HT1080 (cell line): ENCODE measurements around the gene KIF3B. TPM values are rescaled to one million over a fixed set of nuclear protein-coding genes. Genes with fewer than 3 reads are reported as not detected.

Experiments used
- DNase-seq: peaks from one replicate; pipeline ENCODE4 v3.0.0-alpha.2; 2015; ENCODE audit warnings: low read depth
- polyA plus RNA-seq, 2 experiments: library from polyadenylated mRNA; depleted of rRNA; stranded (reverse); fragments of >200 nt; gene quantifications; 2 replicates each; pipeline ENCODE4 v1.2.3, GENCODE V29; 2015
- total RNA-seq: library from RNA; depleted of rRNA; stranded (reverse); fragments of >200 nt; shearing (Covaris generic); gene quantifications from 2 replicates; pipeline ENCODE4 v1.2.3, GENCODE V29; 2014; rRNA removed

The KIF3B gene
- total RNA-seq, result 15.1 and 17.1 TPM in 2 replicates
- polyA plus RNA-seq (2015; cell fraction: cytosol; rRNA removed), result 20.1 and 27.1 TPM in 2 replicates
- polyA plus RNA-seq (2015; cell fraction: nucleus; rRNA removed), result 12.1 and 12.4 TPM in 2 replicates

GRCh38 chr20:32277361-32278198, at the start of gene KIF3B:
TSS of gene KIF3B (plus strand) at chr20:32277651. CDS start at chr20:32309778, 32,127 bp downstream.
- DNase-seq, result peak; percentile 79

GRCh38 chr20:32227744-32228688, 49.4 kb upstream of the KIF3B start:
- DNase-seq, result no peak

- DNase-seq, result no peak
Observed at GRCh38 chr20:32229251-32229747, 48.2 kb upstream of the KIF3B start.

- no peak for DNase-seq
Observed at GRCh38 chr20:32230707-32231106, 46.7 kb upstream of the KIF3B start.

GRCh38 chr20:32231245-32231644, 46.2 kb upstream of the KIF3B start:
- DNase-seq, result no peak

- no peak for DNase-seq
Observed at GRCh38 chr20:32231847-32232246, 45.6 kb upstream of the KIF3B start.

- DNase-seq, result no peak
Observed at GRCh38 chr20:32232326-32232886, 45.0 kb upstream of the KIF3B start.

GRCh38 chr20:32233286-32233685, 44.2 kb upstream of the KIF3B start:
- DNase-seq, result no peak

GRCh38 chr20:32234135-32234808, 43.2 kb upstream of the KIF3B start:
- no peak for DNase-seq

- DNase-seq, result no peak
Observed at GRCh38 chr20:32235331-32236047, 42.0 kb upstream of the KIF3B start.

- DNase-seq, result no peak
Observed at GRCh38 chr20:32236048-32236533, 41.4 kb upstream of the KIF3B start.

GRCh38 chr20:32236819-32237218, 40.6 kb upstream of the KIF3B start:
- no peak for DNase-seq

GRCh38 chr20:32237419-32237818, 40.0 kb upstream of the KIF3B start:
- no peak for DNase-seq

GRCh38 chr20:32238483-32239425, 38.7 kb upstream of the KIF3B start:
- no peak for DNase-seq

GRCh38 chr20:32240205-32240604, 37.2 kb upstream of the KIF3B start:
- no peak for DNase-seq

GRCh38 chr20:32241807-32242206, 35.6 kb upstream of the KIF3B start:
- no peak for DNase-seq

GRCh38 chr20:32244150-32244823, 33.2 kb upstream of the KIF3B start:
- DNase-seq, result no peak

- DNase-seq, result no peak
Observed at GRCh38 chr20:32244959-32245358, 32.5 kb upstream of the KIF3B start.
